Measurements from ENCODE around the gene YPEL4.
A peak's percentile ranks its signal among the peaks of the same experiment; 100 is the strongest.
"Not testable (repeated sequence)": the region's sequence is repeated elsewhere in the genome, so short reads cannot be mapped to it uniquely, and the experiment has no call there.

YPEL4 gene

GRCh38 chr11:57649826-57650738 is at the start of gene YPEL4:
TSS of gene YPEL4 (minus strand) at chr11:57649912. CDS start at chr11:57647107, 2,805 bp downstream.
- DNase-seq = peak; percentile 18

- DNase-seq = no peak
Measured at GRCh38 chr11:57698843-57699365, 49.2 kb upstream of the YPEL4 start.

- not testable (repeated sequence) for DNase-seq
Measured at GRCh38 chr11:57690474-57690873, 40.8 kb upstream of the YPEL4 start.

GRCh38 chr11:57681168-57681567 is 31.5 kb upstream of the YPEL4 start:
- no peak for DNase-seq

GRCh38 chr11:57680552-57680874 is 30.8 kb upstream of the YPEL4 start:
- DNase-seq = no peak

GRCh38 chr11:57679396-57679795 is 29.7 kb upstream of the YPEL4 start:
- no peak for DNase-seq

- no peak for DNase-seq
Measured at GRCh38 chr11:57675176-57675941, 25.6 kb upstream of the YPEL4 start.

GRCh38 chr11:57674251-57674650 is 24.5 kb upstream of the YPEL4 start:
- no peak for DNase-seq

GRCh38 chr11:57668434-57668782 is 18.7 kb upstream of the YPEL4 start:
- DNase-seq = no peak

- DNase-seq = peak; percentile 99
Measured at GRCh38 chr11:57667736-57668433, 18.2 kb upstream of the YPEL4 start, which contains the start of gene ZDHHC5. TSS of gene ZDHHC5 (plus strand) at chr11:57668114. CDS start at chr11:57673091, 4,977 bp downstream.

GRCh38 chr11:57667117-57667735 is 17.5 kb upstream of the YPEL4 start:
- peak; percentile 99 for DNase-seq

- DNase-seq = no peak
Measured at GRCh38 chr11:57663975-57664374, 14.3 kb upstream of the YPEL4 start.

GRCh38 chr11:57662893-57663292 is 13.2 kb upstream of the YPEL4 start:
- no peak for DNase-seq

GRCh38 chr11:57659669-57660068 is 10.0 kb upstream of the YPEL4 start:
- no peak for DNase-seq

- no peak for DNase-seq
Measured at GRCh38 chr11:57658023-57658361, 8.3 kb upstream of the YPEL4 start.

- DNase-seq = peak; percentile 97
Measured at GRCh38 chr11:57657194-57658022, 7.7 kb upstream of the YPEL4 start, which contains the start of gene CLP1. TSS of gene CLP1 (plus strand) at chr11:57657762. CDS start at chr11:57659477, 1,715 bp downstream.

GRCh38 chr11:57656885-57657193 is 7.1 kb upstream of the YPEL4 start:
- no peak for DNase-seq

GRCh38 chr11:57653163-57653562 is 3.5 kb upstream of the YPEL4 start:
- no peak for DNase-seq

- DNase-seq = no peak
Measured at GRCh38 chr11:57652662-57653061, 3.0 kb upstream of the YPEL4 start.

- DNase-seq = not testable (repeated sequence)
Measured at GRCh38 chr11:57652230-57652629, 2.5 kb upstream of the YPEL4 start.

GRCh38 chr11:57651408-57651807 is 1.7 kb upstream of the YPEL4 start:
- no peak for DNase-seq

- DNase-seq = no peak
Measured at GRCh38 chr11:57650739-57651090, 1.0 kb upstream of the YPEL4 start.

Data from NCI-H1105 treated with DMSO at 0.1 percent for 48 hours (cell line).